Uterus (tissue), 2 donors: ENCODE measurements around the gene SNX3.

Source experiments
- CTCF ChIP-seq, 4 experiments: fragments of 200-600 bp in 2 of 4; fragments of 450-650 bp in 2 of 4; sonication (generic) in 2 of 4; IDR thresholded peaks; one replicate each; pipeline ENCODE4 v1.5.1; 2016 to 2019; ENCODE audit warnings: antibody characterized with exemption in 4 of 4, mild to moderate bottlenecking in 2 of 4, moderate library complexity in 1 of 4
- POLR2A ChIP-seq, 2 donors: fragments of 450-650 bp; IDR thresholded peaks; one replicate each; pipeline ENCODE4 v1.6.1; 2016; ENCODE audit warnings: antibody characterized with exemption in 2 of 2, mild to moderate bottlenecking in 1 of 2, moderate library complexity in 1 of 2

- TF ChIP-seq CTCF (IDR thresholded peaks at IDR 0.05) (no peak), POLR2A (IDR thresholded peaks at IDR 0.05) (no peak)
Observed at GRCh38 chr6:108210556-108210955, 50.3 kb downstream of the SNX3 start.
